GM18520 (cell line): Measurements from ENCODE around the gene SLC45A2.
"Not testable (repeated sequence)": the region's sequence is repeated elsewhere in the genome, so short reads cannot be mapped to it uniquely, and the experiment has no call there.

ENCODE experiments used
- ATAC-seq: cut with Tn5 transposase; IDR thresholded peaks from one replicate; pipeline ENCODE4 v1.9.1; 2021; ENCODE audit not compliant: unreplicated experiment

SLC45A2 gene

GRCh38 chr5:33929925-33930690 is 54.4 kb downstream of the SLC45A2 start:
- no peak for ATAC-seq

- ATAC-seq, result no peak
These were observed 56.2 kb downstream of the SLC45A2 start for GRCh38 chr5:33928283-33928682.

DNA sequence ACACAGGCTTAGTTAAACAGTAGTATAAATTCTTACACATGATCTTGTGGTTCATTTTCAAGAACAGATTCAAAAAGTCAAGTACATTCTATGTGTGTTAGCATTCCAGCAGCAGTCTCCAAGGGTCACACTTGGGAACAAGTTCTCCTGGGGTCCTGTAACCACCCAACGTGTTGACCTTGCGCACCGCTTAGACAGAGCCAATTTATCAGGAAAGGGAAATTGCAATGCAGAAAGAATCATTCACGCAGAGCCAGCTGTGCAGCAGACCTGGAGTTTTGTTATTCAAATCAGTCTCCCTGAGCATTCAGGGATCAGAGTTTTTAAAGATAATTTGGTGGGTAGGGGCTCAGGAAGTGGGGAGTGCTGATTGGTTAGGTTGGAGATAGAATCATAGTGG is 56.8 kb downstream of the SLC45A2 start:
- ATAC-seq, result no peak

DNA sequence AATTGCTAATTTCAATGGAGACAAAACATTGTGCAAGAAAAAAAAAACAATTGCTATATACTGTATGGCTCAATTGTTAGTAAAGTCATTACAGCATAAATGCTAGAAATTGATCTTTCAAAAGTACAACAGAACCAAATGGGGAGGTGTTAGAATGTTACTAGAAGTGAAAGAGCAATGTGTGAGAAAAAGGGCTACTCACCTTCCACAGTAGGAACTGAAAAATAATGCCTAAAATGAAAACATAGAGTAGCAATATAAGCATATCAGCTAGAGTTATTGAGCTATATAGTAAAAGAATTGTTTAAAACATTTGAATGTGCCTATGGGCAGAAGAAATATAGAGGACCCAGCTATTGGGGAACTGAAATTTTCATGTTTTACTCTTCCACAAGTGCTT is 59.2 kb downstream of the SLC45A2 start:
- no peak for ATAC-seq

GRCh38 chr5:33921002-33921401 is 63.5 kb downstream of the SLC45A2 start:
- no peak for ATAC-seq

GRCh38 chr5:33914844-33915243 is 69.6 kb downstream of the SLC45A2 start:
- ATAC-seq, result not testable (repeated sequence)

DNA sequence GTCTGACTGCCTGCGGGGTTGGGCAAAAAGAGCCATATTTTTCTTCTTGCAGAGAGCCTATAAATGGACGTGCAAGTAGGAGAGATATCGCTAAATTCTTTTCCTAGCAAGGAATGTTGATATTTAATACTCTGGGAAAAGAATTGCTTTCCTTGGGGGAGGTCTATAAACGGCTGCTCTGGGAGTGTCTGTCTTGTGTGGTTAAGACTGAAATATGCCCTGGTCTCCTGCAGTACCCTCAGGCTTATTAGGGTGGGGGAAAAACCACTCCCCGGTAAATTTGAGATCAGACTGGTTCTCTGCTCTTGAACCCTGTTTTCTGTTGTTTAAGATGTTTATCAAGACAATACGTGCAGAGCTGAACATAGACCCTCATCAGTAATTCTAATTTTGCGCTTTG is 78.2 kb downstream of the SLC45A2 start:
- ATAC-seq, result not testable (repeated sequence)

- ATAC-seq, result no peak
These were observed 79.1 kb downstream of the SLC45A2 start for GRCh38 chr5:33905381-33905780.

GRCh38 chr5:33903118-33903517 is 81.4 kb downstream of the SLC45A2 start:
- no peak for ATAC-seq

GRCh38 chr5:33901156-33901555 is 83.3 kb downstream of the SLC45A2 start:
- no peak for ATAC-seq
